ENCODE measurements around the gene BCL6.

BCL6 gene

GRCh38 chr3:187673012-187673411 is 72.3 kb downstream of the BCL6 start:
- H3K4me3 ChIP-seq (ENCODE audit: control insufficient read depth, low read depth, low read length), result no peak overlapping the region
- no peak for TF ChIP-seq CTCF (conservative IDR thresholded peaks at IDR 0.05; ENCODE audit: control insufficient read depth, insufficient read depth, low read depth, low read length)
- no peak for DNase-seq (ENCODE audit: low read depth)

Measured in fibroblast of mammary gland (primary cell).